GM18499 (cell line): ENCODE measurements around the gene CHD1.
A peak's percentile ranks its signal among the peaks of the same experiment; 100 is the strongest.
"Not testable (repeated sequence)": the region's sequence is repeated elsewhere in the genome, so short reads cannot be mapped to it uniquely, and the experiment has no call there.

Experiments used
- ATAC-seq: cut with Tn5 transposase; IDR thresholded peaks from one replicate; pipeline ENCODE4 v1.9.1; 2021; ENCODE audit warnings: moderate number of reproducible peaks; ENCODE audit not compliant: insufficient read depth, unreplicated experiment

Gene CHD1

GRCh38 chr5:98928873-98929709, at the start of gene CHD1:
TSS of gene CHD1 (minus strand) at chr5:98929007. CDS start at chr5:98926386, 2,621 bp downstream.
- ATAC-seq: peak; percentile 77

- ATAC-seq: no peak
Measured at GRCh38 chr5:98978528-98978927, 49.7 kb upstream of the CHD1 start.

- ATAC-seq: no peak
Measured at GRCh38 chr5:98977723-98978122, 48.9 kb upstream of the CHD1 start.

GRCh38 chr5:98975682-98976407, 47.0 kb upstream of the CHD1 start:
- ATAC-seq: no peak

- ATAC-seq: no peak
Measured at GRCh38 chr5:98975223-98975622, 46.4 kb upstream of the CHD1 start.

GRCh38 chr5:98969400-98969799, 40.6 kb upstream of the CHD1 start:
- no peak for ATAC-seq

- no peak for ATAC-seq
Measured at GRCh38 chr5:98968056-98968564, 39.3 kb upstream of the CHD1 start.

- no peak for ATAC-seq
Measured at GRCh38 chr5:98965226-98965625, 36.4 kb upstream of the CHD1 start.

- no peak for ATAC-seq
Measured at GRCh38 chr5:98964621-98965020, 35.8 kb upstream of the CHD1 start.

GRCh38 chr5:98963019-98963418, 34.2 kb upstream of the CHD1 start:
- ATAC-seq: no peak

- no peak for ATAC-seq
Measured at GRCh38 chr5:98962587-98962986, 33.8 kb upstream of the CHD1 start.

GRCh38 chr5:98961665-98962344, 33.0 kb upstream of the CHD1 start:
- ATAC-seq: no peak

GRCh38 chr5:98957307-98957706, 28.5 kb upstream of the CHD1 start:
- ATAC-seq: no peak

GRCh38 chr5:98955888-98956287, 27.1 kb upstream of the CHD1 start:
- ATAC-seq: not testable (repeated sequence)

GRCh38 chr5:98955471-98955870, 26.7 kb upstream of the CHD1 start:
- ATAC-seq: not testable (repeated sequence)

GRCh38 chr5:98954392-98955028, 25.7 kb upstream of the CHD1 start:
- ATAC-seq: no peak

- no peak for ATAC-seq
Measured at GRCh38 chr5:98942847-98943246, 14.0 kb upstream of the CHD1 start.

- no peak for ATAC-seq
Measured at GRCh38 chr5:98941131-98941883, 12.5 kb upstream of the CHD1 start.

GRCh38 chr5:98940581-98940980, 11.8 kb upstream of the CHD1 start:
- ATAC-seq: no peak

GRCh38 chr5:98938464-98938863, 9.7 kb upstream of the CHD1 start:
- no peak for ATAC-seq
